Measurements from ENCODE around the gene THUMPD3. TPM values are rescaled to one million over a fixed set of nuclear protein-coding genes. Genes with fewer than 3 reads are reported as not detected.

THUMPD3 gene
- total RNA-seq: 10 to 100 TPM; 33.3 to 44.4 (median 43.5) TPM
- 47.3 TPM for total RNA-seq (2013)
- 36.8 to 98.4 (median 52.0) reads per million in 29 experiments for total RNA-seq

GRCh38 chr3:9362731-9363530 lies at the start of gene THUMPD3:
Gene THUMPD3 (plus strand): TSS chr3:9363054. CDS start chr3:9365069, 2,015 bp downstream.
- peak; percentile 93 to 97 (median 96) for ATAC-seq (replicated peaks in 1 of 4)

GRCh38 chr3:9314796-9315195 lies 48.1 kb upstream of the THUMPD3 start:
- Histone ChIP-seq H3K27me3 (replicated peaks in 1 of 2; ENCODE audit: control insufficient read depth in 2 of 2, extremely low read depth in 1 of 2, insufficient read depth in 2 of 2, low read length in 1 of 2) (peaks cover 0 to 5% of the 10 kb centered on the region in 2 experiments), H3K27ac (ENCODE audit: low read length) (no peak overlapping the region), H3K4me3 (ENCODE audit: control insufficient read depth in 1 of 2, extremely low read depth in 1 of 2, low read length in 1 of 2) (no peak overlapping the region), H3K4me1 (ENCODE audit: control insufficient read depth in 1 of 2, extremely low read depth in 1 of 2, insufficient read depth in 2 of 2, low read length in 2 of 2) (no peaks in the 10 kb centered on the region), H3K9me3 (no peaks in the 10 kb centered on the region), H3K36me3 (ENCODE audit: control insufficient read depth in 2 of 2, extremely low read depth in 1 of 2, insufficient read depth in 1 of 2, low read length in 1 of 2) (no peaks in the 10 kb centered on the region)
- Mint-ChIP-seq H3K4me1 (no peaks in the 10 kb centered on the region), H3K27ac (no peak overlapping the region), H3K4me3 (no peak overlapping the region), H3K36me3 (no peaks in the 10 kb centered on the region), H3K27me3 (peaks cover 4 to 7% of the 10 kb centered on the region in 2 donors), H3K9me3 (no peaks in the 10 kb centered on the region)
- POLR2A ChIA-PET: no interaction called here
- 79% methylated on average over 2 of the region's 2 CpGs for WGBS (ENCODE audit: insufficient coverage)
- ATAC-seq (replicated peaks in 1 of 4) (no peak), DNase-seq (no peak)
- CTCF ChIA-PET: no interaction called here

More at GRCh38 chr3:9362731-9363530, at the start of gene THUMPD3:
- CTCF ChIA-PET: interaction anchor here (0.6 to 2.9 kb wide), 22 partner anchors 9 to 423 kb away, joined by 3 to 30 read pairs (median 5); partner anchors contain the start of gene SRGAP3 (in 1 of the 2)
- WGBS (ENCODE audit: insufficient coverage): under 1% methylated on average over 30 of the region's 46 CpGs
- H3K36me3 Mint-ChIP-seq: peaks cover 11% of the 10 kb centered on the region
- H3K27ac Mint-ChIP-seq: peak within 1 kb of the TSS; percentile 95 to 97
- H3K4me1 Mint-ChIP-seq: peaks cover 10 to 30% (median 30%) of the 10 kb centered on the region in 3 donors
- peak within 1 kb of the TSS; percentile 98 to 99 (median 98) for H3K4me3 Mint-ChIP-seq
- Histone ChIP-seq H3K27me3 (replicated peaks in 1 of 2; ENCODE audit: control insufficient read depth in 2 of 2, extremely low read depth in 1 of 2, insufficient read depth in 2 of 2, low read length in 1 of 2) (no peaks in the 10 kb centered on the region), H3K9me3 (no peaks in the 10 kb centered on the region), H3K27ac (ENCODE audit: low read length) (peak within 1 kb of the TSS; percentile 96), H3K36me3 (ENCODE audit: control insufficient read depth in 2 of 2, extremely low read depth in 1 of 2, insufficient read depth in 1 of 2, low read length in 1 of 2) (peaks cover 0 to 22% of the 10 kb centered on the region in 2 donors), H3K4me1 (ENCODE audit: control insufficient read depth in 1 of 2, extremely low read depth in 1 of 2, insufficient read depth in 2 of 2, low read length in 2 of 2) (peaks cover 3 to 14% of the 10 kb centered on the region in 2 experiments), H3K4me3 (ENCODE audit: control insufficient read depth in 1 of 2, extremely low read depth in 1 of 2, low read length in 1 of 2) (peak within 1 kb of the TSS; percentile 75 to 97)
- H3K27me3 Mint-ChIP-seq: no peaks in the 10 kb centered on the region
- H3K9me3 Mint-ChIP-seq: no peaks in the 10 kb centered on the region
- POLR2A ChIA-PET: interaction anchor here (0.5 to 2.3 kb wide), 18 partner anchors 8 to 752 kb away, joined by 3 to 47 read pairs (median 6); partner anchors contain the start of gene SETD5 (in 1 of the 2)
- peak; percentile 75 to 94 (median 87) for DNase-seq

DNA sequence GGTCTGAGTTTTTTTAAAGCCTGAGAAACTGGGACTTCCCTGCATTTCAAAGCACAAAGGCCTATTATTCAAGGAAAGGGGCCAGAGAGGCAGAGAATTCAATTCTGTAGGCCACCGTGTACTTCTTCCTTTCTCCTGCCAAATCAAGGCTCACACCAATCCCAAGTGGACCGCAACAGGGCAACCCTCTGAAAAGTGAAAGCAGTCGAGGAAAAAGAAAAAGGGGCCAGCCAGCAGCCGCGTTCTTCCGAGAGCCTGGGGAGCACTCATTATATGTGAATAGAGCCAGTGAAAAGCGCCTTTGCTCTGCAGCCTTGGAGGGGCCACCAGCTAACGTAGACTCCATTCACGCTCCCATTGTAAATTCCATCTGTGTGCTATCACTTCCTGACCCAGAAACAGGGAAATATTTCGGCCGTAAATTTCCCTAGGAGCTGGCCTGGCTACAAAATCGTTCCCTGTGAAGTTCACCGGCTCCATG lies 45.9 kb upstream of the THUMPD3 start:
- 76% methylated on average over 9 of the region's 13 CpGs for WGBS (ENCODE audit: insufficient coverage)
- no peaks in the 10 kb centered on the region for H3K4me1 Mint-ChIP-seq
- H3K9me3 Mint-ChIP-seq: no peaks in the 10 kb centered on the region
- H3K27me3 Mint-ChIP-seq: peaks cover 4 to 7% of the 10 kb centered on the region in 2 donors
- Histone ChIP-seq H3K36me3 (ENCODE audit: control insufficient read depth in 2 of 2, extremely low read depth in 1 of 2, insufficient read depth in 1 of 2, low read length in 1 of 2) (no peaks in the 10 kb centered on the region), H3K4me1 (ENCODE audit: control insufficient read depth in 1 of 2, extremely low read depth in 1 of 2, insufficient read depth in 2 of 2, low read length in 2 of 2) (no peaks in the 10 kb centered on the region), H3K27me3 (replicated peaks in 1 of 2; ENCODE audit: control insufficient read depth in 2 of 2, extremely low read depth in 1 of 2, insufficient read depth in 2 of 2, low read length in 1 of 2) (peaks cover 0 to 5% of the 10 kb centered on the region in 2 experiments), H3K9me3 (no peaks in the 10 kb centered on the region), H3K27ac (ENCODE audit: low read length) (no peak overlapping the region), H3K4me3 (ENCODE audit: control insufficient read depth in 1 of 2, extremely low read depth in 1 of 2, low read length in 1 of 2) (no peak overlapping the region)
- no peak overlapping the region for H3K27ac Mint-ChIP-seq
- POLR2A ChIA-PET: no interaction called here
- no peaks in the 10 kb centered on the region for H3K36me3 Mint-ChIP-seq
- CTCF ChIA-PET: no interaction called here
- DNase-seq: no peak
- no peak for ATAC-seq (replicated peaks in 1 of 4)
- H3K4me3 Mint-ChIP-seq: no peak overlapping the region

DNA sequence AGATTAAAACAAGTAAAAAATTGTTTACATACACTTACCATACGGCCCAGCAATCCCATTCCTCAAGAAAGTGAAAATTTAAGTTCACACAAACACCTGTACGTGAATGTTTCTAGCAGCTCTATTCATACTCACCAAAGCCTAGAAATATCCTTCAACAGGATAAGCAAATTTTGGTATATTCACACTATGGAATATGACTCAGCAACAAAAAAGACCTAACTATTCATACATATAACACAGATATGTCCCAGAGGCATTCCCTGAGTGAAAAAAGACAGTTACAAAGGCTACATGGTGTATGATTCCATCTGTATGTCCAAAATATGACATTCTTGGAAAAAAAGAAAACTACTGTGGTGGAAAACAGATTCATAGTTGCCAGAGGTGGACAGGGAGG lies 40.1 kb upstream of the THUMPD3 start:
- CTCF ChIA-PET: no interaction called here
- Histone ChIP-seq H3K4me3 (ENCODE audit: control insufficient read depth in 1 of 2, extremely low read depth in 1 of 2, low read length in 1 of 2) (no peak overlapping the region), H3K4me1 (ENCODE audit: control insufficient read depth in 1 of 2, extremely low read depth in 1 of 2, insufficient read depth in 2 of 2, low read length in 2 of 2) (no peaks in the 10 kb centered on the region), H3K27me3 (replicated peaks in 1 of 2; ENCODE audit: control insufficient read depth in 2 of 2, extremely low read depth in 1 of 2, insufficient read depth in 2 of 2, low read length in 1 of 2) (peaks cover 0 to 5% of the 10 kb centered on the region in 2 experiments), H3K9me3 (no peaks in the 10 kb centered on the region), H3K27ac (ENCODE audit: low read length) (no peak overlapping the region), H3K36me3 (ENCODE audit: control insufficient read depth in 2 of 2, extremely low read depth in 1 of 2, insufficient read depth in 1 of 2, low read length in 1 of 2) (no peaks in the 10 kb centered on the region)
- DNase-seq (no peak), ATAC-seq (replicated peaks in 1 of 4) (no peak)
- H3K36me3 Mint-ChIP-seq: no peaks in the 10 kb centered on the region
- peaks cover 0 to 2% of the 10 kb centered on the region in 2 donors for H3K27me3 Mint-ChIP-seq
- POLR2A ChIA-PET: no interaction called here
- H3K4me3 Mint-ChIP-seq: no peak overlapping the region
- H3K9me3 Mint-ChIP-seq: peaks cover 0 to 5% (median 0%) of the 10 kb centered on the region in 3 donors
- no peak overlapping the region for H3K27ac Mint-ChIP-seq
- no peaks in the 10 kb centered on the region for H3K4me1 Mint-ChIP-seq
- WGBS (ENCODE audit: insufficient coverage): 83% methylated on average over 1 of the region's 2 CpGs

GRCh38 chr3:9324944-9325343 lies 37.9 kb upstream of the THUMPD3 start:
- Mint-ChIP-seq H3K27ac (no peak overlapping the region), H3K4me3 (no peak overlapping the region), H3K9me3 (peaks cover 0 to 5% (median 0%) of the 10 kb centered on the region in 3 donors), H3K4me1 (no peaks in the 10 kb centered on the region), H3K36me3 (no peaks in the 10 kb centered on the region), H3K27me3 (peaks cover 1 to 3% of the 10 kb centered on the region in 2 donors)
- ChIA-PET CTCF (no interaction called here), POLR2A (no interaction called here)
- H3K27ac ChIP-seq (ENCODE audit: low read length): no peak overlapping the region
- no peaks in the 10 kb centered on the region for H3K27me3 ChIP-seq (replicated peaks in 1 of 2; ENCODE audit: control insufficient read depth in 2 of 2, extremely low read depth in 1 of 2, insufficient read depth in 2 of 2, low read length in 1 of 2)
- 100% methylated on average over 1 of the region's 4 CpGs for WGBS (ENCODE audit: insufficient coverage)
- no peak overlapping the region for H3K4me3 ChIP-seq (ENCODE audit: control insufficient read depth in 1 of 2, extremely low read depth in 1 of 2, low read length in 1 of 2)
- no peaks in the 10 kb centered on the region for H3K4me1 ChIP-seq (ENCODE audit: control insufficient read depth in 1 of 2, extremely low read depth in 1 of 2, insufficient read depth in 2 of 2, low read length in 2 of 2)
- H3K9me3 ChIP-seq: no peaks in the 10 kb centered on the region
- no peak for DNase-seq
- H3K36me3 ChIP-seq (ENCODE audit: control insufficient read depth in 2 of 2, extremely low read depth in 1 of 2, insufficient read depth in 1 of 2, low read length in 1 of 2): no peaks in the 10 kb centered on the region
- no peak for ATAC-seq (replicated peaks in 1 of 4)

- H3K27ac ChIP-seq (ENCODE audit: low read length): no peak overlapping the region
- Mint-ChIP-seq H3K27me3 (peaks cover 4 to 8% of the 10 kb centered on the region in 2 donors), H3K36me3 (peaks cover 6% of the 10 kb centered on the region), H3K27ac (no peak overlapping the region), H3K4me3 (no peak overlapping the region), H3K4me1 (no peaks in the 10 kb centered on the region), H3K9me3 (peaks cover 0 to 12% (median 0%) of the 10 kb centered on the region in 3 donors)
- CTCF ChIA-PET: no interaction called here
- peaks cover 0 to 2% of the 10 kb centered on the region in 2 experiments for H3K27me3 ChIP-seq (replicated peaks in 1 of 2; ENCODE audit: control insufficient read depth in 2 of 2, extremely low read depth in 1 of 2, insufficient read depth in 2 of 2, low read length in 1 of 2)
- no peaks in the 10 kb centered on the region for H3K36me3 ChIP-seq (ENCODE audit: control insufficient read depth in 2 of 2, extremely low read depth in 1 of 2, insufficient read depth in 1 of 2, low read length in 1 of 2)
- H3K4me1 ChIP-seq (ENCODE audit: control insufficient read depth in 1 of 2, extremely low read depth in 1 of 2, insufficient read depth in 2 of 2, low read length in 2 of 2): no peaks in the 10 kb centered on the region
- WGBS (ENCODE audit: insufficient coverage): 100% methylated on average over 1 of the region's 1 CpG
- no peaks in the 10 kb centered on the region for H3K9me3 ChIP-seq
- no peak overlapping the region for H3K4me3 ChIP-seq (ENCODE audit: control insufficient read depth in 1 of 2, extremely low read depth in 1 of 2, low read length in 1 of 2)
- POLR2A ChIA-PET: no interaction called here
- DNase-seq: no peak
- ATAC-seq (replicated peaks in 1 of 4): no peak
These were observed 35.3 kb upstream of the THUMPD3 start for GRCh38 chr3:9327578-9327977.
